Panc1 (cell line): ENCODE results near the gene RFX2. TPM values are rescaled to one million over a fixed set of nuclear protein-coding genes. Genes with fewer than 3 reads are reported as not detected.

Experiments
- ATAC-seq: fragments of 200-7000 bp; cut with Tn5 transposase; 2 replicates; pipeline ENCODE4 v1.9.1; 2020; ENCODE audit warnings: mild to moderate bottlenecking, moderate library complexity
- BruUV-seq: library from RNA; stranded (reverse); fragments of 400-500 nt; replicated peaks from 2 replicates; lab custom pipeline; 2021; lab: Mats Ljungman, UMichigan
- CTCF ChIA-PET: fragments of 300-600 bp; sonication (Branson Sonifier 250); formaldehyde crosslinking; loops from one replicate; lab custom pipeline; 2022; ENCODE audit warnings: antibody characterized with exemption; lab: Charles Lee
- POLR2A ChIA-PET: fragments of 300-600 bp; sonication (Branson Sonifier 250); formaldehyde crosslinking; loops from one replicate; lab custom pipeline; 2022; ENCODE audit warnings: antibody characterized with exemption; lab: Charles Lee
- DNase-seq: peaks from one replicate; pipeline ENCODE4 v3.0.0-alpha.2; 2010; ENCODE audit warnings: low read depth, low spot score
- H3K27ac ChIP-seq: 2 replicates; pipeline ENCODE4 v1.5.1; 2011; ENCODE audit warnings: mild to moderate bottlenecking, low read length, inconsistent platforms
- H3K27me3 ChIP-seq: fragments of 200-500 bp; sonication (Bioruptor generic); 2 replicates; pipeline ENCODE4 v1.6.0; 2014; ENCODE audit warnings: low read length, inconsistent platforms; ENCODE audit not compliant: control insufficient read depth, insufficient read depth
- H3K36me3 ChIP-seq: fragments of 200-500 bp; sonication (Bioruptor generic); 2 replicates; pipeline ENCODE4 v1.5.1; 2014; ENCODE audit warnings: inconsistent platforms, mild to moderate bottlenecking, low read length, moderate library complexity; ENCODE audit not compliant: control insufficient read depth, insufficient read depth
- H3K4me1 ChIP-seq: 2 replicates; pipeline ENCODE4 v1.5.1; 2011; ENCODE audit warnings: inconsistent platforms, mild to moderate bottlenecking, low read length, moderate library complexity; ENCODE audit not compliant: control insufficient read depth, insufficient read depth
- H3K4me3 ChIP-seq, 2 experiments: 2 replicates each; pipeline ENCODE4 v1.5.1; 2011 to 2012; ENCODE audit warnings: low read depth in 2 of 2, low read length in 2 of 2, mild to moderate bottlenecking in 2 of 2, inconsistent platforms in 1 of 2, moderate library complexity in 1 of 2
- H3K9me3 ChIP-seq: fragments of 200-500 bp; sonication (Bioruptor generic); 2 replicates; pipeline ENCODE4 v1.5.1; 2014; ENCODE audit warnings: low read depth, mild to moderate bottlenecking, inconsistent platforms, low read length, moderate library complexity; ENCODE audit not compliant: control insufficient read depth, insufficient read depth
- CTCF ChIP-seq: fragments of 450-650 bp; IDR thresholded peaks from 2 replicates; pipeline ENCODE4 v1.5.1; 2017; ENCODE audit warnings: mild to moderate bottlenecking
- POLR2AphosphoS5 ChIP-seq: IDR thresholded peaks from 2 replicates; pipeline ENCODE4 v1.6.1; 2012; ENCODE audit warnings: mild to moderate bottlenecking, low read depth, low read length, moderate library complexity
- REST ChIP-seq, 2 experiments: IDR thresholded peaks; 2 replicates each; pipeline ENCODE4 v1.6.1; 2011 to 2012; ENCODE audit warnings: low read depth in 2 of 2, control low read depth in 1 of 2, low read length in 1 of 2, mild to moderate bottlenecking in 1 of 2, moderate library complexity in 1 of 2; ENCODE audit not compliant: insufficient read depth in 1 of 2
- SIN3A ChIP-seq: IDR thresholded peaks from 2 replicates; pipeline ENCODE4 v1.6.1; 2012; ENCODE audit warnings: low read depth, mild to moderate bottlenecking, low read length, moderate library complexity, borderline replicate concordance; ENCODE audit not compliant: insufficient read depth
- TCF7L2 ChIP-seq: IDR thresholded peaks from 2 replicates; pipeline ENCODE4 v1.6.1; 2011; ENCODE audit warnings: mild to moderate bottlenecking, low read depth, low read length, inconsistent platforms
- in situ Hi-C: cut with HindIII; loops from 2 replicates; pipeline ENCODE4 v1.10.0; 2016; ENCODE audit warnings: low sequenced_read_pairs, low pct_unique_long_range_greater_than_20kb
- intact Hi-C: fragments of 100-400 bp; cut with micrococcal nuclease; formaldehyde crosslinking; loops from one replicate; pipeline ENCODE4 v1.10.0; 2022; ENCODE audit not compliant: unreplicated experiment
- total RNA-seq: library from RNA; stranded (reverse); gene quantifications from one replicate; pipeline ENCODE4 v1.2.1, GENCODE V29; 2021; ENCODE audit not compliant: unreplicated experiment

The RFX2 gene
- total RNA-seq, 1 experiment from 2014 or later: 8.0 TPM

- H3K9me3 ChIP-seq: no peaks in the 10 kb centered on the region
- DNase-seq: no peak
- CTCF ChIA-PET: no interaction called here
- H3K27ac ChIP-seq: no peak overlapping the region
- no peaks in the 10 kb centered on the region for H3K36me3 ChIP-seq
- TF ChIP-seq POLR2AphosphoS5: no peak
- no peak for TF ChIP-seq CTCF
- no peak for TF ChIP-seq TCF7L2
- TF ChIP-seq SIN3A: no peak
- no peak for TF ChIP-seq REST (IDR thresholded peaks at IDR 0.05; ENCODE audit: insufficient read depth in 1 of 2, low read depth in 2 of 2, low read length in 1 of 2)
- no TSS peak for BruUV-seq
- intact Hi-C loops: no loop called here
- H3K4me3 ChIP-seq: no peak overlapping the region
- H3K27me3 ChIP-seq: no peaks in the 10 kb centered on the region
- no peaks in the 10 kb centered on the region for H3K4me1 ChIP-seq
- no peak for ATAC-seq
- in situ Hi-C loops: no loop called here
- POLR2A ChIA-PET: interaction anchor here (0.6 kb wide), 1 partner anchor 30 kb away, joined by 3 read pairs; no protein-coding TSS in a partner anchor
Observed at GRCh38 chr19:6003976-6004375, 106.3 kb downstream of the RFX2 start.

- H3K4me3 ChIP-seq: no peak overlapping the region
- H3K27me3 ChIP-seq: no peaks in the 10 kb centered on the region
- no peaks in the 10 kb centered on the region for H3K4me1 ChIP-seq
- no TSS peak for BruUV-seq
- intact Hi-C loops (no loop called here), in situ Hi-C loops (no loop called here)
- H3K9me3 ChIP-seq: no peaks in the 10 kb centered on the region
- ATAC-seq (no peak), DNase-seq (no peak)
- no peaks in the 10 kb centered on the region for H3K36me3 ChIP-seq
- no peak overlapping the region for H3K27ac ChIP-seq
- ChIA-PET POLR2A (no interaction called here), CTCF (no interaction called here)
- TF ChIP-seq REST (IDR thresholded peaks at IDR 0.05; ENCODE audit: insufficient read depth in 1 of 2, low read depth in 2 of 2, low read length in 1 of 2) (no peak), TCF7L2 (no peak), SIN3A (no peak), CTCF (no peak), POLR2AphosphoS5 (no peak)
Observed at GRCh38 chr19:6002591-6002990, 107.7 kb downstream of the RFX2 start.
